Measurements from ENCODE around the gene SPSB1. TPM values are rescaled to one million over a fixed set of nuclear protein-coding genes. Genes with fewer than 3 reads are reported as not detected.

SPSB1 gene
- total and polyA plus RNA-seq, 10 of the 15 experiments (the other 5 are each of a cell fraction or from before 2014, with no cell fraction given): 0.02 to 2.0 (median 0.90) TPM; not detected in 1

- DNase-seq (ENCODE audit: low read depth, low spot score) (no peak), ATAC-seq (no peak), FAIRE-seq (no peak)
- ChIA-PET RAD21 (ENCODE audit: unreplicated experiment) (interaction anchor here (1.1 to 4.4 kb wide), 5 partner anchors 20 to 223 kb away, joined by 4 to 44 read pairs (median 6); no protein-coding TSS in a partner anchor), SMC1A (ENCODE audit: uncharacterized antibody, unreplicated experiment) (interaction anchor here (0.9 to 2.9 kb wide), 5 partner anchors 21 to 222 kb away, joined by 3 to 13 read pairs (median 3); no protein-coding TSS in a partner anchor), CTCF (interaction anchor here (0.9 to 4.2 kb wide), 7 partner anchors 14 to 223 kb away, joined by 3 to 52 read pairs (median 20); no protein-coding TSS in a partner anchor), POLR2A (no interaction called here)
- Histone ChIP-seq H3K4me3 (no peak overlapping the region), H3K27ac (ENCODE audit: control insufficient read depth, insufficient read depth) (no peak overlapping the region), H3K79me2 (ENCODE audit: control insufficient read depth, insufficient read depth, low read length) (no peaks in the 10 kb centered on the region), H3K4me1 (ENCODE audit: control insufficient read depth, insufficient read depth, low read length) (no peaks in the 10 kb centered on the region), H4K20me1 (ENCODE audit: control insufficient read depth, insufficient read depth) (no peaks in the 10 kb centered on the region; the same call in 1 of the 2 replicates), H2AFZ (ENCODE audit: control insufficient read depth, low read depth, low read length) (no peak overlapping the region), H3K36me3 (ENCODE audit: control insufficient read depth in 2 of 2, insufficient read depth in 2 of 2, low read length in 1 of 2) (no peaks in the 10 kb centered on the region), H3K9me3 (replicated peaks; ENCODE audit: control insufficient read depth, insufficient read depth, low read length) (no peaks in the 10 kb centered on the region), H3K9ac (ENCODE audit: control insufficient read depth, insufficient read depth, low read length) (no peak overlapping the region), H3K4me2 (ENCODE audit: control insufficient read depth, insufficient read depth) (no peak overlapping the region), H3K27me3 (replicated peaks in 1 of 2; ENCODE audit: control insufficient read depth in 2 of 2, insufficient read depth in 2 of 2, low read length in 1 of 2) (no peaks in the 10 kb centered on the region)
- BruUV-seq (replicated peaks): no TSS peak
- WGBS (ENCODE audit: insufficient coverage, insufficient replicate concordance, low lambda C conversion rate, missing lambda C conversion rate): 85% methylated on average over 17 of the region's 17 CpGs
- in situ Hi-C loops (cut with MboI) (no loop called here), intact Hi-C loops (cut with micrococcal nuclease; ENCODE audit: unreplicated experiment) (no loop called here)
- TF ChIP-seq GATAD2B (conservative IDR thresholded peaks at IDR 0.05; ENCODE audit: low read depth) (no peak), SUPT20H (IDR thresholded peaks at IDR 0.05; ENCODE audit: borderline replicate concordance, control insufficient read depth, low read depth, low read length) (no peak), ETV6 (conservative IDR thresholded peaks at IDR 0.05 in 1 of 2, IDR thresholded peaks at IDR 0.05 in 1 of 2; ENCODE audit: borderline replicate concordance in 1 of 2, low read depth in 1 of 2) (no peak), IRF4 (IDR thresholded peaks at IDR 0.05; ENCODE audit: low read depth, low read length) (no peak), E2F4 (IDR thresholded peaks at IDR 0.05; ENCODE audit: low read depth, low read length) (no peak), SKIL (IDR thresholded peaks at IDR 0.05; ENCODE audit: low read depth, poor library complexity, severe bottlenecking) (no peak), REST (IDR thresholded peaks at IDR 0.05; ENCODE audit: low read depth, low read length) (no peak), RELA (IDR thresholded peaks at IDR 0.05; ENCODE audit: borderline replicate concordance, partially characterized antibody) (no peak), NRF1 (conservative IDR thresholded peaks at IDR 0.05; ENCODE audit: low read depth, low read length) (no peak), SREBF2 (IDR thresholded peaks at IDR 0.05; ENCODE audit: low read length) (no peak), ZNF24 (IDR thresholded peaks at IDR 0.05) (no peak)
Observed at GRCh38 chr1:9269078-9269501, 23.6 kb upstream of the SPSB1 start.

All from GM12878 (cell line).